Left lung (tissue), 10 donors: Measurements from ENCODE around the gene WNT9A. TPM values are rescaled to one million over a fixed set of nuclear protein-coding genes. Genes with fewer than 3 reads are reported as not detected.
"Not testable (repeated sequence)": the region's sequence is repeated elsewhere in the genome, so short reads cannot be mapped to it uniquely, and the experiment has no call there.

Experiments used
- ATAC-seq: fragments of 200-7000 bp; cut with Tn5 transposase; one replicate; pipeline ENCODE4 v1.9.1; 2020; ENCODE audit warnings: moderate library complexity
- DNase-seq, 4 donors: peaks; one replicate each; pipeline ENCODE4 v3.0.0-alpha.2; 2013 to 2020
- H3K27ac ChIP-seq, 2 donors: fragments of 200-600 bp; sonication (generic) in 1 of 2; one replicate each; pipeline versions ENCODE4 v1.5.0 to v1.8.0; 2020 to 2021
- H3K27me3 ChIP-seq, 2 donors: fragments of 200-600 bp; sonication (generic) in 1 of 2; one replicate each; pipeline versions ENCODE4 v1.5.0 to v1.8.0; 2020 to 2021
- H3K36me3 ChIP-seq, 2 donors: fragments of 200-600 bp; sonication (generic) in 1 of 2; one replicate each; pipeline versions ENCODE4 v1.5.0 to v1.8.0; 2020 to 2021
- H3K4me1 ChIP-seq, 2 donors: fragments of 200-600 bp; one replicate each; pipeline ENCODE4 v1.8.0; 2021
- H3K4me3 ChIP-seq, 2 donors: fragments of 200-600 bp; sonication (generic) in 1 of 2; one replicate each; pipeline versions ENCODE4 v1.5.0 to v1.8.0; 2020 to 2021; ENCODE audit warnings: mild to moderate bottlenecking in 1 of 2
- H3K9me3 ChIP-seq, 2 donors: fragments of 200-600 bp; sonication (generic) in 1 of 2; one replicate each; pipeline versions ENCODE4 v1.5.0 to v1.8.0; 2020 to 2021
- intact Hi-C, 2 donors: fragments of 100-400 bp; cut with DNase I; formaldehyde crosslinking; loops; one replicate each; pipeline versions ENCODE4 v1.11.2 to v1.14.2; 2022
- polyA plus RNA-seq, 6 donors: library from polyadenylated mRNA; unstranded; fragments of 120-200 nt; gene quantifications; one replicate each; pipeline ENCODE4 v1.2.1, GENCODE V29; 2013; ENCODE audit not compliant: insufficient read length in 6 of 6
- total RNA-seq, 2 donors: library from RNA; stranded (reverse); fragmentation: NEBNext Ultra II Directional; extraction: Animal tissue kit (Norgen Biotek cat#: 25700); gene quantifications; one replicate each; pipeline ENCODE4 v1.2.1, GENCODE V29; 2021
- TF ChIP-seq, protein P1 (sequence below), 2 donors: fragments of 200-600 bp; sonication (generic) in 1 of 2; IDR thresholded peaks; one replicate each; pipeline versions ENCODE4 v1.5.0 to v1.8.0; 2021; ENCODE audit warnings: antibody characterized with exemption in 2 of 2
- donor health status: DM: no; HTN: yes; CAD: no.
- donor health status: DM: no; HTN: no; CAD: no.

Gene WNT9A
- total and polyA plus RNA-seq, 8 donors = 2.1 to 8.5 (median 2.9) TPM

DNA sequence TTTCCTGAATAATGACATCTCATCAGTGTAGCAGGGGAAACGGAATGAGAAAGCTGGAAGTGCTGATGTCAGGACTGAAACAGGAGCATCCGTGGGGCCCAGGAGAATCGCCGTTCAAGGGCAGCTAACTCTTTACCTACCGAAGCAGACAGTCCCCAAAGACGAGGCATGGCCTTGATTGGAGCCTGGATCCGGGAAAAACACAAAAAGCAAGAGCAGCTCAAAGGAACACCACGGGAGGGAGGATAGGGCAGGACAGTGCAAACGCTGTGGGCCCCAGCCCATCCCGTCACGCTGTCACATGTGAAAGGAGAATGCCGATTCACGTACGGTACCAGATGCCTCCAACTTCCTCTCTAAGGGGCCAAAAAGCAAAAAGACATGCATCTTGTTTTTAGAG is 34.9 kb downstream of the WNT9A start:
- no peaks in the 10 kb centered on the region for H3K9me3 ChIP-seq
- no peak overlapping the region for H3K4me3 ChIP-seq
- TF ChIP-seq, protein P1, sequence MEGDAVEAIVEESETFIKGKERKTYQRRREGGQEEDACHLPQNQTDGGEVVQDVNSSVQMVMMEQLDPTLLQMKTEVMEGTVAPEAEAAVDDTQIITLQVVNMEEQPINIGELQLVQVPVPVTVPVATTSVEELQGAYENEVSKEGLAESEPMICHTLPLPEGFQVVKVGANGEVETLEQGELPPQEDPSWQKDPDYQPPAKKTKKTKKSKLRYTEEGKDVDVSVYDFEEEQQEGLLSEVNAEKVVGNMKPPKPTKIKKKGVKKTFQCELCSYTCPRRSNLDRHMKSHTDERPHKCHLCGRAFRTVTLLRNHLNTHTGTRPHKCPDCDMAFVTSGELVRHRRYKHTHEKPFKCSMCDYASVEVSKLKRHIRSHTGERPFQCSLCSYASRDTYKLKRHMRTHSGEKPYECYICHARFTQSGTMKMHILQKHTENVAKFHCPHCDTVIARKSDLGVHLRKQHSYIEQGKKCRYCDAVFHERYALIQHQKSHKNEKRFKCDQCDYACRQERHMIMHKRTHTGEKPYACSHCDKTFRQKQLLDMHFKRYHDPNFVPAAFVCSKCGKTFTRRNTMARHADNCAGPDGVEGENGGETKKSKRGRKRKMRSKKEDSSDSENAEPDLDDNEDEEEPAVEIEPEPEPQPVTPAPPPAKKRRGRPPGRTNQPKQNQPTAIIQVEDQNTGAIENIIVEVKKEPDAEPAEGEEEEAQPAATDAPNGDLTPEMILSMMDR (IDR thresholded peaks at IDR 0.05) = no peak
- ATAC-seq = no peak
- H3K27ac ChIP-seq = no peak overlapping the region
- H3K4me1 ChIP-seq = no peaks in the 10 kb centered on the region
- DNase-seq = no peak
- H3K27me3 ChIP-seq = peaks cover 0 to 17% of the 10 kb centered on the region in 2 donors
- no peaks in the 10 kb centered on the region for H3K36me3 ChIP-seq
- intact Hi-C loops = no loop called here

DNA sequence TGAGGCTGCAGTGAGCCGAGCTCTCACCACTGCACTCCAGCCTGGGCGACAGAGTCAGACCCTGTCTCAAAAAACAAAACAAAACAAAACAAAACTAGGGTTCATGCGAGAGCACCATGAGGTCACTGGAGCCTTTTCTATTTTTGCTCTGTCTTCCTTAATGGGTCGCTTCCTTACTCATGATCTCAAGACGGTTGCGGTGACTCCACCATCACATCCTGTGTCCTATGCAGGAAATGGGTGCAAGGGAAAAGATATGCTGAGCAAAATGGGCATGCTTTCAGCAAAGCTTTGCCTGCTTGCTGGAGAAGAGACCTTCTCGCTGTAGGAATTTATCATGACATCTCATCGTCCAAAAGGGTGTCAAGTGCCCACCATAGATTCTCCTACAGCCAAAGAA is 36.4 kb downstream of the WNT9A start:
- Histone ChIP-seq H3K27me3 (peaks cover 0 to 17% of the 10 kb centered on the region in 2 donors), H3K4me3 (no peak overlapping the region), H3K4me1 (no peaks in the 10 kb centered on the region), H3K9me3 (no peaks in the 10 kb centered on the region), H3K36me3 (no peaks in the 10 kb centered on the region), H3K27ac (no peak overlapping the region)
- ATAC-seq (no peak), DNase-seq (no peak)
- intact Hi-C loops = no loop called here
- TF ChIP-seq, protein P1 (IDR thresholded peaks at IDR 0.05) = no peak

DNA sequence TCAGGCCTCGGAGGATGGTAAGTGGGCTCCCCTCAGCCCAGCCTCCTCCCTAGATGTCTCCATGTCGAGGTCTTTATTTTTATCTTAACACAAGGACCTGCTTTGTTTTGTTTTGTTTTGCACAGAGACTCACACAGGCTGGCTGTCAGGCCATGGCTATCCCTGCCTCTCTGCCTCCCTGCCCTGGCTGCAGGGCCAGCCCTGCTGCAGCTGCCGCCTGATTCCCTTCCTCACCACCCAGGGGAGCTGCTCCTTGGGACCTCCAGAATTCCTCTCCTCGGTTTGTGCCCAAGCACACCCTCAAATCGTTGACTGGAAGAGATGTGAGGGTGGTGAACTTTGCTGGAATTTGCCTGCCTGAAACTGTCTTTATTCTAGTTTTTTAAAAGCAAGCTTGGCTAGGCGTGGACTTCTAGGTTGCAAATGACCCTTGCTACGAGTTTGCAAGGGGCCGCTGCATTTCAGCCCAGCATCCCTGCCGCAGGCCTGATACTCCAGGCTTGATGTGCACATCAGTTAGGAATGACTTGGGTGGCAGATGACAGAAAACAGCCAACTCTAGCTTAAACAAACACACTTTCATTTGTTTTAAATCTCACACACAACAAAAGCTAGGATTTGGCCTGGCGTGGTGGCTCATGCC is 37.1 kb downstream of the WNT9A start:
- no peaks in the 10 kb centered on the region for H3K36me3 ChIP-seq
- TF ChIP-seq, protein P1 (IDR thresholded peaks at IDR 0.05) = no peak
- intact Hi-C loops = no loop called here
- H3K4me1 ChIP-seq = no peaks in the 10 kb centered on the region
- no peaks in the 10 kb centered on the region for H3K9me3 ChIP-seq
- no peak overlapping the region for H3K4me3 ChIP-seq
- peak in 1 of 4 donors; percentile 35 for DNase-seq
- ATAC-seq = no peak
- H3K27me3 ChIP-seq = peaks cover 0 to 17% of the 10 kb centered on the region in 2 donors
- no peak overlapping the region for H3K27ac ChIP-seq

DNA sequence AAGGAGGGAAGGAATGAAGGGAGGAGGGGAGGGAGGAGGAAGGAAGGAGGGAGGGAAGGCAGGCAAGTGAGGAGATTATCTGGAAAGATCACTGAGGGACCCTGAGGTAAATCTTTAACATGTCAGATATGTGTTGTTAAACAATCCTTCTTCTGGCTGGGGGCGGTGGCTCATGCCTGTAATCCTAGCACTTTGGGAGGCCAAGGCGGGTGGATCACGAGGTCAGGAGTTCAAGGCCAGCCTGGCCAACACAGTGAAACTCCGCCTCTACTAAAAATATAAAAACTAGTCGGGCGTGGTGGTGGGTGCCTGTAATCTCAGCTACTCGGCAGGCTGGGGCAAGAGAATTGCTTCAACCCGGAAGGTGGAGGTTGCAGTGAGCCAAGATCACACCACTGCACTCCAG is 37.8 kb downstream of the WNT9A start:
- ATAC-seq, H3K36me3 ChIP-seq, H3K4me1 ChIP-seq, H3K4me3 ChIP-seq, intact Hi-C loops, H3K9me3 ChIP-seq, H3K27ac ChIP-seq: not testable (repeated sequence)
- peak in 1 of 4 donors; percentile 24 for DNase-seq
- peaks cover 0 to 17% of the 10 kb centered on the region in 2 donors for H3K27me3 ChIP-seq

DNA sequence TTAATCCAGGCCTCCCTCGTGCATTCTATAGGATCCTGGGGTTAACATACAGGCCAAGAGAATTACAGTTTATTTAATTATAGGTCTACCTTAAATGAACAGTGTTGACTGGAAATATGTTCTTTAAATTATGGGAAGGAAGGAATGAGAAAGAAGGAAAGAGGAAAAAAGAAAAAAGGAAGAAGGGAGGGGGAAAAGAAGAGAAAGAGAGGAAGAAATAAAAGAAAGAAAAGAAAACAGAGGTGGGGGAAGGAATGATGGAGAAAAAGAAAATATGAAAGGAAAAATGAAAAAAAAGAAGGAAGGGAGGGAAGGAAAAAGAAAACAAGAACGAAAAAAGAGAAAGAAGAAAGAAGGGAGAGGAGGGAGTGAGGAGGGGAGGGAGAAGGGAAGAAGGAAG is 38.5 kb downstream of the WNT9A start:
- no peak for ATAC-seq
- no peak for DNase-seq
- intact Hi-C loops = no loop called here
- H3K27me3 ChIP-seq = peaks cover 0 to 17% of the 10 kb centered on the region in 2 donors
- H3K36me3 ChIP-seq = no peaks in the 10 kb centered on the region
- no peak overlapping the region for H3K4me3 ChIP-seq
- TF ChIP-seq, protein P1 (IDR thresholded peaks at IDR 0.05) = no peak
- no peaks in the 10 kb centered on the region for H3K4me1 ChIP-seq
- H3K9me3 ChIP-seq = no peaks in the 10 kb centered on the region
- no peak overlapping the region for H3K27ac ChIP-seq

DNA sequence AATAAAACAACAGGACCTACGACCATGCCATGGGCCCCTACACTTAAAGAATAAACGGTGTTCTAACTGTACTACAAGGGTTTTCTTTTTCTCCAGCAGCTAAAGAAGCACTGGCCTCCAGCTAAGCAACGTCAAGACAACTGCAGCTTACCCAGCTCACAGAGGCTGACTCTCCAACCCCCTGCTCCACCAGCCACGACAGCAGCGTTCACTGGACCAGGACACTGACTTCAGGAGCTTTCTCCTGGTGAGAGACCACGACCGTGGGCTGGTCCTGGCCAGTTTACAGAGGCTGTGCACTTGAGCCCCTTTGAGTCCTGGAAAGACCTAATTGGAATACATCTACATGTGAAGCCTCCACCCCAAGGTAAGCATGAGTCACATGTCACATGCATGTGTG is 39.4 kb downstream of the WNT9A start:
- no peaks in the 10 kb centered on the region for H3K9me3 ChIP-seq
- H3K36me3 ChIP-seq = no peaks in the 10 kb centered on the region
- H3K27me3 ChIP-seq = peaks cover 0 to 11% of the 10 kb centered on the region in 2 donors
- H3K4me3 ChIP-seq = no peak overlapping the region
- TF ChIP-seq, protein P1 (IDR thresholded peaks at IDR 0.05) = no peak
- intact Hi-C loops = no loop called here
- H3K4me1 ChIP-seq = no peaks in the 10 kb centered on the region
- no peak overlapping the region for H3K27ac ChIP-seq
- no peak for ATAC-seq
- peak in 1 of 4 donors; percentile 24 for DNase-seq
